GM19395 (cell line): ENCODE data around the gene ST6GAL1.
"Not testable (repeated sequence)": the region's sequence is repeated elsewhere in the genome, so short reads cannot be mapped to it uniquely, and the experiment has no call there.

Experiments used
- ATAC-seq: cut with Tn5 transposase; IDR thresholded peaks from one replicate; pipeline ENCODE4 v1.9.1; 2021; ENCODE audit warnings: mild to moderate bottlenecking, moderate library complexity; ENCODE audit not compliant: unreplicated experiment

The ST6GAL1 gene

DNA sequence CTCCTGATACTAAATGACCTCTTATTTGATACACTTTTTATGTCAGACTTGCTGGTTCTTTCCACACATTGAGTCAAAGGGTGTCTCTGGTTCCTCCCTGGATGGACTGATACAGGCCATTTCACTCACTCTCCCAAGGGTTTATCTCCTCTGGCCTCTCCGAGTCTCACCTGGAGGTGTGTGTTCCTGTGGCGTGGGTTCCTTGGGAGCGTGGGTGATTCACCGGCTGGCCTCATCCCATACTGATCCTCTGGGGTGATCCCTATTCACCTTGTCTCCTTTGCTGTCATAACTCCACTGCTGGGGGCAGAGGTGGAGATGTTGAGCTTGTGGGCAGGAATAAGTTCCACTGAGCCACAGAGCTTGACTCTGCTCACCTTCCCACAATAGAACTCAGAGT is 61.1 kb downstream of the ST6GAL1 start:
- ATAC-seq = no peak

DNA sequence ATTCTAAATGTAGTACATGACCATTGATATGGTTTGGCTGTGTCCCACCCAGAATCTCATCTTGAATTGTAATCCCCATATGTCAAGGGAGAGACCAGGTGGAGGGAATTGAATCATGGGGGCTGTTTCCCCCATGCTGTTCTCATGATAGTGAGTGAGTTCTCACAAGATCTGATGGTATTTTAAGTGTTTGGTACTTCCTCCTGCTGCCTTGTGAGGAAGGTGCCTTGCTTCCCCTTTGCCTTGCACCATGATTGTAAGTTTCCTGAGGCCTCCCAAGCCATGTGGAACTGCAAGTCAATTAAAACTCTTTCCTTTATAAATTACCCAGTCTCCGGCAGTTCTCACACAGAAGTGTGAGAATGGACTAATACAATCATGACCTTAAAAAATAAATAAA is 61.8 kb downstream of the ST6GAL1 start:
- not testable (repeated sequence) for ATAC-seq

DNA sequence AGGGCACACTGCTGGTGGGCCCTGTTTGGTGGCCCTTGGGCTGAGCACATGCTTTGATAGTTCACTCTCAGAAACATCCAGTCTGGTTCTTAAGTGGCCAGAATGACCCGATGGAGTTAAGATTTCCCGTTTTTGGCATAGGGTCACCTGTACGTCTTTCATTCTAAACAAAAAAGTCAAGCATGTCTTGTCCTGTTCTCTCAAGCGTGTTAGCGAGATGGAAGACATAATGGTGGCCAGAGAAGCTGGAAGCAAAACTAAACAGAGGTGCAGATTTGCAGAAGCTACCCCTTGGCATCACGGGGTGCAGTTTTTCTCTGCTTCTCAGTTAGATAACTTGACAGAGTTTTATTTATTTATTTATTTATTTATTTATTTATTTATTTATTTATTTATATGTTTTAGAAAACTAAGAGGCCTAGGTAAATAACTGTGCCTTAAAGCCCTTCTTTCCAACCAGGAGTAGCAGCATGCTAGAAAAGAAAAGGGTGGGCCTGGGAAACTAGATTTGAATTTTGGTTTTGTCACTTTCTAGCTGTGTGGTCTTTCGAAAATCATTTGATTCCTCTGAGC is 63.0 kb downstream of the ST6GAL1 start:
- no peak for ATAC-seq

DNA sequence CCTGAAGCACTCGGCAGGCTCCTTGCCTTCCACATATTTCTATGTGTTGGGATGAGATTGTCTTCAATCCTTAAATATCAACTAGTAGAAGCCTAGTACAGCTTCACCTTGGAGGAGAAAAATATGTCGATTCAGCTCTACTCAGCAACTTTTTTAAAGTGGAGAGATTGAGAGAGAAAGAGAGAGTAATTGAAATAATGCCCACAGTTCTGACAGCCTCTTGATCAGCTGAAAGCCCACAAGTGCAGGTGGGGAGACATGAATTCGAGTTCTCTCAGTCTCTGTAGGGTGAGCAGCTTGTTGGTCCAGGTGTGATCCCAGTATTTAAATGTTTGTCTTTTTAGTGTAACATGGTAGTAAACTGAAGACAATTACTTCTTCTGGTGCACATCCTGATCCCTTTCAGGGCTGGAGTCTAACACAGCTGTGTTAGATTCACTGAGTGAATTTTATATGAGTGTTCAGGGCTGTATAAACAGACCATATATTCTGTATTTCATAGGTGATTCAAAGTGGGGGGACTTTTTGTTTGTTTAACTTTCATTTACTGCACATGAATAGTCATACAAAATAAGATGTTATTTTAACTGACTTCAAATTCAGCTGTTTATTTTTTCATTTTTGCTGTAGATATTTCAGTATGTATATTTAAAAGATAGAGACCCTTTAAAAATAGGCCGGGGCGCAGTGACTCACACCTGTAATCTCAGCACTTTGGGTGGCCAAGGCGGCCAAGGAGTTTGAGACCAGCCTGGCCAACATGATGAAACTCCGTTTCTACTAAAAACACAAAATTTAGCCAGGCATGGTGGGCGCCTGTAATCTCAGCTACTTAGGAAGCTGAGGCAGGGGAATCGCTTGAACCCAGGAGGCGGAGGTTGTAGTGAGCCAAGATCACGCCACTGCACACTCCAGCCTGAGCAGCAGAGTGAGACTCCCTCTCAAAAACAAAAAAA is 64.0 kb downstream of the ST6GAL1 start:
- ATAC-seq = no peak

DNA sequence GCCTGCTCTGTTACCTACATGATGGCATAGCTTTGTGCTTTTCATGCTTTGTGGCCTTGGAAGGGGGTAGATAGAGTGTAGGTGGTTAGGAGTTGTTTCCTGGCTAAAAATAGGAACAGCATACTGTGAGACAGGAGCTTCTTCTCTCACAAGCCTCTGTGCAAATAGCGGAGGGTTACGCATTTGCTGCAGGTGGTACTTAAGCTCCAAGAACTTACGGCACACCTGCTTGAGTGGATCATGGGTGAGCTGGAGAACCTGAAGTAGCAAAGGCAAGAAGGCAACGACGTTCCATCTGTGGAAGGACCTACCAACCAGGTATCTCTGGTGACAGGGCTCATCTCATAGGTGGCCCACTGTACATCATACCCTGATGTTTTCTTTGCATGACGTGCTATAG is 66.0 kb downstream of the ST6GAL1 start:
- ATAC-seq = peak; percentile 26

DNA sequence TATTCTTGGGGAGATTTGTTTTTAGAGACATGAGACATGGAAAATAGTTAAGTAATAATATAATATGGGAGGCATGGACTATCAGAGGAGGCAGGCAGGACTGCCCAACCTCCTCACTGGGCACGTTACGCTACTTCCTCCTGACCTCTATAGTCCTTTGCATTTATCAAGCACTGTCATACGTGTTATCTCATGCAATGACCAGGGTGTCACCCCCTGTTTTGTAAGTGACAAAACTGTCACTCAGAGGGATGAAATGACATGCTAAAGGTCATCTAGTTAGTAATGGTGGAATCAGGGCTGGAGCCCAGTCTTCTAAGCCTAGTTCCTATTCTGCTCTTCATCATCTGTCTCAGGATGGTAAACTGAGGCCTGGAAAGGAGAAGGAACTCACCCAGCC is 66.7 kb downstream of the ST6GAL1 start:
- no peak for ATAC-seq

DNA sequence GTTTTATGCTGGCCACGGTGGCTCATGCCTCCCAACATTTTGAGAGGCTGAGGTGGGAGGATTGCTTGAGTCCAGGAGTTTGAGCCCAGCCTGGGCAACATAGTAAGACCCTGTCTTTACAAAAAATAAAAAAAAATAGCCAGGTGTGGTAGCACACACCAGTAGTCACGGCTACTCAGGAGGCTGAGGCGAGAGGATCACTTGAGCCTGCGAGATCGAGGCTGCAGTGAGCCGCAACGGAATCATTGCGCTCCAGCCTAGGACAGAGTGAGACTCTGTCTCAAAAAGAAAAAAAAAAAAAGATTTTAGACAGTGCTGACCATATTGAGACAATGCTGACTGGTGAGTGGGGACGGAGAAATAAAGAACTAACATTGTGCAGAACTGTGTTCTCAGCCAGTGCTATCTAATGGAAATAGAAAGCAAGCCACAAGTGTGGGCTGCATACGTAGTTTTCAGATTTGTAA is 67.2 kb downstream of the ST6GAL1 start:
- no peak for ATAC-seq

DNA sequence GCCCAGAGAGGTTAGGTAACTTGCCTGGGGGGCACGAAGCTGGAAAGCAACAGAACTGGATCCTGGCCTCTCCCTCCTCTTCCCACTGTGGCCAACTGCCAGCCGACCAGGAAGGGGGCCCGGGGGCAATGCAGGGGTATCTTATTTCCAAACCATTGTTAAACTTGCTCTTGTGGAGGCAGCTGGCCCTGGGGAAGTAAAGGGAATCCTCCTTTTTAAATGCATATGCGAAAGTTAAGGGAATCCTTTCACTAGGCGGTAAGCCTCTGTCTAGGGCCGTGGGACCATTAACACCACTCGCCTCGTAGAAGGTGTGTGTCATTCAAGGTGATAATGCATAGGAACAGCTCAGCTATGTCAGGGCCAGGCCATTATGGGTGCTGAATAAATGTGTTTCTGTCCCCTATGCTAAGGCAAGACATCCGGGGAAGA is 68.6 kb downstream of the ST6GAL1 start:
- no peak for ATAC-seq

DNA sequence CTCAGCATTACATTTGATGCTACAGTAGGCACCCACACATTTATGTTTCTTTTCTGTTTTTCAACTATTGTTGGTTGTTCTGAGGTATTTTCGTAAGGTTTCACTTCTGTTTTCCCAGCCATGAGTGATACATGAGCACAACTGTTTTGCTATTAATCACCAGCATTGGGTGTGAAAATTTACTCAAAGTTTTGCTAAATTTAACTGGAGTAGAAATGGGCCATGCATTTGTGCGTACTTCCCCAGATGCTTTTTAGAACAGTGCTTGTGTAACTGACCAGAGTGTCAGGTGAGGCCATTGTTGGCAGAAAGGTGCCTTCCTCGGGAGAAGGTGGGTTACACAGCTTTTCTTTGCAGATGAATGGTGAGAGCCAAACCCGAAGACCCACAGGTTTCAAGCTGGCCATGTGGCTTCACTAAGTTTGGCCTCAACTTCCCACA is 70.4 kb downstream of the ST6GAL1 start:
- ATAC-seq = peak; percentile 65

DNA sequence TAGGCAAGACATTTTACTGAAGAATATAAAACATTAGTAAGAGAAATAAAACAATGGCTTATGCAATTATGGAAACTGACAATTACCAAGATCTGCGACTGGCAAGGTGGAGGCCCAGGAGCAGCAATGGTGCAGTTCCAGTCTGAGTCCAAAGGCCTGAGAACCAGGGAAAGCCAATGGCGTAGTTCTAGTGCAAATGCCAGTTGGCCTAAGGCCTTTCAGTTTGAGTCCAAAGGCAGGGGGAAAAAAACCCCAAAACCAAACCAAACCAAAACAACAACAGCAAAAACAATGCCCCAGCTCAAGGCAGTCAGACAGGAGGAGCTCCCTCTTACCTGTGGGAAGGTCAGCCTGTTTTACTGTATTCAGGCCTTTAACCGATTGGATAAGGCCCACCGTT is 72.6 kb downstream of the ST6GAL1 start:
- no peak for ATAC-seq

DNA sequence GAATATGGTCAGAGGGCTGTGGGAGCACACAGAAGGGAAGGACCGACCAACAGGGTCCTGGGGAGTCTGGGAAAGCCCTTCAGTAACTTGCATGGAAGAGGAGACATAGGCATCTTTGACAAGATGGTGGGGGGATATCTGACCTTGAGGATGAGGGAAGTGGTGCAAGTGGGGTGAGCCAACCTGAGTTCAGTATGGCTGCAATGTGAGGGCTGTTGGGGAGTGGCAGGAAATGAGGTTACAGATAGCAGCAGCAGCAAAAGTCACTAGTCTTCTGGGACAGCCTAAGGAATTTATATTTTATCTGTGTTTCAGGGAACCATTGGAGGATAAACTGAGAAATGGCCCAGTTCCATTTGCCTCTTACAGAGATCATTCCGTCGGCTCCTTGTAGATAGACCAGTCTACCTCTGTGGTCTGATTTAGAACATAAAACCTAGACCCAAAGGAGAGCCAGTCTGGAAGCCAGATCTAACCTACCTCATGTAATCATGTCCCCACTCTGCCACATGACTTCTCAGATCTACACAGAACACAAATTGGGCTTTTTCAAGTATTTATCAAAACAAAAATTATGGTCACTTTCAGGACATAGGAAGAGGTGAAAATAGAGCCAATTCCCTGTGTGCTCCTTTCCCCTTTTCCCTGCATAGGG is 75.6 kb downstream of the ST6GAL1 start:
- no peak for ATAC-seq

DNA sequence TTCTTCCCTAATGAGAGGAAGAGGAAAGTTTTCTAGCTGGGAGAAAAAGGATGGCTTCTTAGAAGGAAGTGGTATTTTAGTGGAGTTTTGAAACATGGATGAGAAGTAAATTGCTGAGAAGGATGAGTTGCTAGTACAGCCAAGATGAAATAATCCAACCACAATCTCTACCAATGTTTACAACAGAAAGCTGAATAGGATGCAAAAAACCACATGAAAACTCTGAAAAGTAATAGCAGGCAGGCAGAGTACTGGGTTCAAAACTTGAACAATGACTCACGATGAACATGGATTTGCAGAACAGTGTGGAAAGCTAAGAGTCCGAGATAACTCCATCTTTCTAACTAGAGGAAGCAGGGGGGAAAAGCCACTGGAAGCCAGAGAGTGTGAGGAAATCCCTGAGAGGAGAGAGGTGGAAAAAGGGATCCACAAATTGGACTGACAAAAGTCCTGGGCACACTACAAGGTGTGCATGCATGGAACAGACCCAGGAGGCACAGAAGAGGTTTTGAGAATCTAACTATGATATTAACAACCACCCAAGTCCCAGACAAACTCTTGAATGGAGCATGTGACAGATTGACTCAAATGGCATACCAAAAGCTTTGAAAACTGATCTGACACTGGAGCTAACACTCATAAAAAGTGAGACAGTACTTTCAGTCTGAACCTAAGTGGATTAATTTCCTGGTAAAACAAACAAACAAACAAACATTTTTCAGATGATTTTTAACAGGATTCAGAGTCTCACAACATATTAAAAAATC is 76.7 kb downstream of the ST6GAL1 start:
- ATAC-seq = no peak

DNA sequence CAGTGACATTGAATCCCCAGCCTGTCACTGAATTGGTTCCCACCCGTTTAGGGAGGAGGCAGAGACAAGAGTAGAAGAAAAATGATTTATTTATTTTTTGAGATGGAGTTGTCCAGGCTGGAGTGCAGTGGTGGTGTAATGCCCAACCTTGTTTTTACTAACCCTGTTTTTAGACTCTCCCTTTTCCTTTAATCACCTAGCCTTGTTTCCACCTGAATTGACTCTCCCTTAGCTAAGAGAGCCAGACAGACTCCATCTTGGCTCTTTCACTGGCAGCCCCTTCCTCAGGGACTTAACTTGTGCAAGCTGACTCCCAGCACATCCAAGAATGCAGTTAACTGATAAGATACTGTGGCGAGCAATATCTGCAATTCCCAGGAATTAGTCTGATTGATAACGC is 80.1 kb downstream of the ST6GAL1 start:
- not testable (repeated sequence) for ATAC-seq

DNA sequence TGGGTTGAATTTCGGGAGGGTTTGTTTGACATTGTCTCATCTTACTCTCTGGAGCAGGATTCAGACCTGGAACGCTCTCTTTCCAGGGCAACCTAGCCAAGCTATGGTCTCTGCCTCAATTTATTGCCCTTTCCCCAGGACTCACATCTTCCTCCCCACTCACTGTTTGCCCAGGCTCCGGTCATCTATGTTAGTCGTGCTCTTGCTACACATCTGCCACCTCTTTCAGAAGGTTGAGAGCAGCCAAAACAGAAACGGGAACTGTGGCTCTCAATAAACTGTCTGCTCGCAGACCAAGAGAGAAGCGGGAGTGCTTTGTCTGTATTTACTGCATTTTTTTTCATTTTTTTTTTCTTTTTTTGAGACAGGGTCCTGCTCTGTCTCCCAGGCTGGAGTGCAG is 81.6 kb downstream of the ST6GAL1 start:
- ATAC-seq = peak; percentile 62

DNA sequence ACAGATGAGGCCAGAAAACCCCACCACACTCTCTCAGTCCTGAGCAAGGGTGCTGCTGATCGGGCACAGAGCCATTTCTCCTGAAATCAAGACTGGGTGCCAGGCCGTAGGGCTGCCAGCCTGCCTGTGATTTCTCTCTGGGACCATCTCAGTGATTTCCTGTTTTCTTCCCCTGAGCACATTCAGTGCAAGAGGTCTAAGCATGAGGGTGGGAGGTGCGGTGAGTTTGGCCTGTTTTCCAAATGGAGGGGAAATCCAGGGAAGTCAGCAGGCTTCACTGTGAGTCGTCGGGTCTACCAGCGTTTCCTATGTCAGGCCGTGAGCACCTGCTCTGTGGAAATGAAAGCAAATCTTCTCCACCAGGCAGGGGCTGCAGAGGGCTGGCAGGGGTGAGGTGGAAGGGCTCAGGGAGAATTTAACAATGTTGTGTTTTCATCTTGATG is 82.3 kb downstream of the ST6GAL1 start:
- ATAC-seq = no peak

DNA sequence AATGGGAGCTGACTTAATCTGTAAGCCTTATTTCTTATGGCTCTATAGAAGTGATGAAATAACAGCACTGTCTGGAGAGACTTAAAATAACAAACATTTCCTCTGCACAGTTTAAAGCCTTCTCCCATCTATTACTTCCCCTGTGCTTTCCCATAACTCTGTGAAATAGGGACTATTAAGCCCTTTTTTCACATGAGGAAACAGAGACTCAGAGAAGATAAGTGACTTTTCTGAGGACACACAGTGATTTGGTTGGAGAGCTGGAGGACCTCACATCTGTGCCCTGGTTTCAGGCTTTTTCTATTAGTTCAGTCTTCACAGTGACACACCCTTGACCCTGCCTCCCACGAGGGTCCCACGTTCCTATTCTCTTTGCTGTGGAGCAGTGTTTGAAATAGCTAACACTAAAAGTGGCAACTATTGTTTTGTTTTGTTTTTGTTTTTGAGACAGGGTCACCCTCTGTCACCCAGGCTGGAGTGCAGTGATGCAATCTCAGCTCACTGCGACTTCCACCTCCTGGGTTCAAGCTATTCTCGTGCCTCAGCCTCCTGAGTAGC is 82.9 kb downstream of the ST6GAL1 start:
- no peak for ATAC-seq

DNA sequence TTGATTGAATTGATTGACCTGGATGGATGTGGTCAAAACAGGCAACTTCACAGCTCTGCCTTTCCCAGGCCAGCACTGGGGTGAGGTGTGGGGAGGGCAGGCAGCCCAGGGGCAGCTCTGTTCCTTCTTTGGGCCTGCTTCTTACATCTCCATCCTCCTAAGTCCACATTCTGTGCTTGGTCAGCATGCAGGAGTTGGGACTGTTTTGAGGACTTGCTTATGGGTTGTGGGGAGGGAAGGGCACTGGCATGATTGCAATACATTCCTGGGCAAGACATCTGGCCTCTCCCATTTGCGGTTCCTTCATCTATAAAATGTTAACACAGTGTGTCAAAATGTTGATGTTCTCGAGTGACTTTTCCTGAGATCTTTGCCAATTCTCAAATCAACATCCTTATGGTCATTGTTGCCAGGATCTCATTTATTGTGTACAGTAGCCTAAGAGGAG is 84.1 kb downstream of the ST6GAL1 start:
- ATAC-seq = no peak

DNA sequence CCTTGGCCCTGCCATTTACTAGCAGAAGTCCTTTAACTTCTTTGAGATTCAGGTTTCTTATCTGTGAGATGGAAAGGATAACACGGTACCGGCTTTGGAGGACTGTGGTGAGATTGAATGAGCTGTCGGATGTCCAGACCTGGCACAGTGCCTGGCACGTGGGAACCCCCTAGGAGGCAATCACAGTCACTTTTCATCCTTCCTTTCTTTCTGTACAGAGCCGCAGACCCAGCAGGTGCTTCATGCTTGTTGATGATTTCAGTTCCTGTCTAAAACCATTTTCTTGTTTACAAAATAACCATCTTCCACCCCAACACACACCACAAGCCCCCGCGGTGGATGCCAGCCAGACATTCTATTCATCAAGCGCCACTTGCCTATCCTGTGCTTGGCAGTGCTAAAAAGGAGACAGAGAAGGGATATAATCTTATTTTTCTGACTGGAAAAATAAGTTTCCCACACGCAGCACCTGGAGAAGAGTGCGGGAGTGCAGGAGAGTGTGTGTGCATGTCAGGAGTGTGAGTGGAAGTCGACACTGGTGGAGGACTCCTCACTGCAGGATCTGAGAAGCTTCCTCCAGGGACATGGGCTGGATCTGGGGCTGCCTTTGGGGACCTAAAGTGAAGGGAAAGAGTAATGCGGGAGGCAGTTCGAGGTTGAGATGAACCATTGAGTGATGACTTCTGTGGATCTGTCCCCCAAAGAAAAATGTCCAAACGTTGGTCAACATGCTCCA is 85.7 kb downstream of the ST6GAL1 start:
- ATAC-seq = peak; percentile 58

DNA sequence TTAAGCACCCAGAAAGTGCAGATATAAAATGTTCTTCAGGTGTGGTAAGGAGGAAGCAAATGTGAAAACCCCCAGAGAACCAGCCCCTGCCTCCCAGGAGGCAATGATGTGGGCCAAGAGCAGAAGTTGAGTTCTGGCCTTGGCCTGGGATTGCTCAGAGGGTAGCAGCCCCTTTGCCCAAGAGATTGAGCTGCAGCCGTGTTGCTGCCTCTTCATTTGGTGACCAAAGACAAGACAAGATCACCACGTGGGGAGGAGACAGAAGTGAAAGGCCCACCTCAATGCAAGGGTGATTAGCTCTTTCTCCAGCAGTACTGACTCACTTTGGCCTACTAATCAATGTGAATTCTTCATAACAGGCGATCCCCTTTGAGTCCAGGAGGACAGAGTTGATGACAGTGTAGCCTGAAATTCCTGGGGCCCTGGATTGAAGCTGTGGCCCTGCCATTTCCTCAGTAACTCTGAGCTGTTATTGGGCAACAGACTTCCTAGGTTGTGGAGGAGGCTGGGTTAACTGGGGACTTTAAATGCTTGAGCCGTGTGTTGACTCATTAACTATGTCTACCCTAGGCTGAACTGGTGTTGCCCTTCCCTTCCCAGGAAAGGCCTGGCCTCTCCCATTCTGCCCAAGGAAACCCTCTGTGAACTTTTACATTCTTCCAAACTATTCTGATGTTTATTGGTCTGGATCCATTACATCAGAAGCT is 86.5 kb downstream of the ST6GAL1 start:
- peak; percentile 30 for ATAC-seq
